ENCODE results near the gene NACAD.
A peak's percentile ranks its signal among the peaks of the same experiment; 100 is the strongest.

The NACAD gene

GRCh38 chr7:45087301-45088145 lies 1.2 kb downstream of the NACAD start:
- no peak for DNase-seq

DNA sequence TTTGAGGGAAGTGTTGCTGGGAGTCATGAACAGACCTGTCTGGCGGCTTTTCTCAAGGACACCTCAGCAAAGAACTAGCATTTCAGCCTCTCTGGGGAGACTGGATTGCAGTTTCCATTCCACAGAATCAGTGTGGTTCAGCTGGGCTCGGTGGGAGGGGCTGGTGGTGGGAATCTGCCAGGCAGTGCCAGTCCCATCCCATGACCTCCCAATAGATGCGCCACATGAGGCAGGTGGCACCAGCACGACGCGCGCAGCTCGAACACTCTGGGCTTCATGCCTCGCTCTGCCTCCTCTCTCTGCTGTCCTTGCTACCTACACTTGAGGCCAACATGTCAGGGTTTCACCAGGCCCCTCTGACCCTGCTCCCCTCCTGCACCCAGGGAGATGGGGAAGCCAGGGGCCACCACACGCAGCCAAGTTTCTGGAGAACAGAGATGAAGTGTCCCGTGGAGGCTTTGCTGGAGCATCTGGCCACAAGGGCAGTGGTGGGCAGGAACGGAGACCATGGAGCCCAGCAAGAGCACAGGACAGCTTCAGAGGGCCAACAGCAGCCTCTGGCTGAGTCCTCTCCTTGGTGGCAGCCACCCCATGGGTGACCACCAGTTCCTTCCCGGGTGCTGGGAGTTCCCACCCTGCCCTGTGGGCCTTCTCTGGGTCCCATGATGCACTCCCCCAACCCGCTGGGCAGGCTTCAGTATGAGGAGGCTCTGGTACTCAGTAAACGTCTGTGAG lies 2.3 kb downstream of the NACAD start:
- DNase-seq, result no peak

- no peak for DNase-seq
Measured at GRCh38 chr7:45085619-45086200, 3.1 kb downstream of the NACAD start.

GRCh38 chr7:45084901-45085618 lies 3.7 kb downstream of the NACAD start:
- DNase-seq, result no peak

- DNase-seq, result no peak
Measured at GRCh38 chr7:45084336-45084735, 4.4 kb downstream of the NACAD start.

- no peak for DNase-seq
Measured at GRCh38 chr7:45082831-45083331, 5.9 kb downstream of the NACAD start.

DNA sequence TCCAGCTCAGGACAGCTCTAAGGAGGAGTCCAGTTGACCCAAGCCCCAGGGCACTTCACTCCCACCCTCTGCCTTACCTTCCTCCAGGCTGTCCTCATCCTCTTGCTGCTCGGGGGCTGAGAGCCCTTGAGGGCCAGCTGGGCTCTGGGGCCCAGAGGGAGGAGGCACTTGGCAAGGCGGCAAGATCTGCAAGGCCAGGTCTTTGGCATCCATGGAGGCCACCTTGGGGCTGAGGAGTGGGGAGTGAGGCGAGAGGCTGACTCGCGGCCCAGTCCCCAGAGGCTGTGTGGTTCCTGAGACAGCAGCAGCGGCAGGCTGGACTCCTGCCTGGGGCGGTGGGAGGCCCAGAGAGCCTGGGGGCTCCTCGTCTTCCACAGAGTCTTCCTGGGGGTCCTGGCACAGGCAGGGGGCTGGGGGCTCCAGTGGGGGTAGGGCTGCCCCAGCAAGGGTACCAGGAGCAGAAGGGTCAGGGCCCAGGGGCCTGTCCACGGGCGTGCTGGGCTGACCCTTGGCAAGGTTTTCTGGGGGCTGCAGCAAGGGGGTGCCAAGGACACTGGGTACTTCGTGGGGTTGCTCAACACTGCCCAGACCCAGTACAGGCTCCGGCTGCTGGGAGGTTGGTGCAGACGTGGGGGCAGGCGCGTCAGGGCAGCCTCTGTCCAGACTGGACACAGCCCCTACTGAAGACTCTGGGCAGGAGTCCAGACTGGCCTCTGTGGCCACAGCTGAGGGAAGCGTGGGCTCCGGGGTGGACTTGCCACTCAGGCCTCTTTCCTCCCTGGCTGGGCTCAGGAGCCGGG lies 6.5 kb downstream of the NACAD start:
- no peak for DNase-seq

DNA sequence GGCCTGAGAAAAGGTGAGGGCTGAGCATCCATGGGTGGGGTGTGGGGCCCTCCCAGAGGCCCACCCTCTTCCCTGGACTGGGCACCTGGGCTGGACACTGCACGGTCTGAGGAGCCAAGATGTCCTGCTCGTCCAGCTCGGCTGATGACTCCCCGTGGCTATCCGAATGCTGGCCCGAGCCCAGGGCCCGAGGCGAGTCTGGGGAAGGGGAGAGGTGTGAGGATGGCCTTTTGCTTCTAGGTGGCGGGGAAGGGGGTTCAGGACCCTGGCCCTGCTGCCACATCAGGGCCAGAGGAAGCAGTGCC lies 7.1 kb downstream of the NACAD start:
- DNase-seq, result no peak

GRCh38 chr7:45080958-45081669 lies 7.7 kb downstream of the NACAD start:
- no peak for DNase-seq

GRCh38 chr7:45080265-45080957 lies 8.4 kb downstream of the NACAD start:
- DNase-seq, result no peak

GRCh38 chr7:45078125-45078681 lies 10.6 kb downstream of the NACAD start:
- peak; percentile 19 for DNase-seq

- DNase-seq, result no peak
Measured at GRCh38 chr7:45077579-45077978, 11.2 kb downstream of the NACAD start.

- no peak for DNase-seq
Measured at GRCh38 chr7:45076946-45077345, 11.8 kb downstream of the NACAD start.

DNA sequence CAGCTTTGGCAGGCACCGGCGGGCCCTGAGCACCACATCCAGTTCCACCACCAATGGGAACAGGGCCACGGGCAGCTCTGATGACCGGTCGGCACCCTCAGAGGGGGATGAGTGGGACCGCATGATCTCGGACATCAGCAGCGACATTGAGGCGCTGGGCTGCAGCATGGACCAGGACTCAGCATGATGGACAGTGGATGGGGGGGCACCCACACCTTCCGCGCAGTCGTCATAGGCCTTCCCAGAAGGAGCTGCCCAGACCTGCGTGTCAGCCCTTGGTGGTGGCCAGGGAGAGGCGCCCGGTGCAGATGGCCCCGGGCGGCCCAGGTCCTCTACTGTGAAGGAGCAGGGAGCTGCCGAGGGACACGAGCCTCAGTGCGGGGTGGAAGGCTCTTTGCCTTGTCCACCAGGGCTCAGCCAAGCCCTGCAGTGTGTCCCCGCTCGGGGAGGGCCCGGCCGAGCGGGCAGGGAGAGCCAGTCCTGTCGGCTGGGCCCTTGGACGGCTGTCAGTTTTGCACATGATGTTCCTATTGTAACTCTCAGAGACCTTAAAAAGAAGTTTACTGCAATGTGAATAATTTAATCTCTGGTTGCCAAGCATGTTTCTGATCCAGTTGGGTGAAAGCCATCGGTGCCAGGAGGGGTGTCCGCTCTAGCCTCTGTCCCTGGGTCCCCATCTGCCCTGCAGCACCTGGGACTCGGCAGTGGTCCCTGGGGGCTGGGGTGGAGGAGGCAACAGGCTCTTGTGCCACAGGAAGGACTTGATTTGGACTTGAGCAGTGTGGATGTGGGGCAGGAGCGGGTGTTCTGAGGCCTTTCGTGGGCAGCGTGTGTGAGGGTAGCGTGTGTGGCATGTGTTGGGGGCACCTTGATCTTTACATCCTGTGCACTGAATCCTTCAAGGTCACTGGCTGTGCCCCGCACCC lies 12.6 kb downstream of the NACAD start:
- DNase-seq, result no peak

DNA sequence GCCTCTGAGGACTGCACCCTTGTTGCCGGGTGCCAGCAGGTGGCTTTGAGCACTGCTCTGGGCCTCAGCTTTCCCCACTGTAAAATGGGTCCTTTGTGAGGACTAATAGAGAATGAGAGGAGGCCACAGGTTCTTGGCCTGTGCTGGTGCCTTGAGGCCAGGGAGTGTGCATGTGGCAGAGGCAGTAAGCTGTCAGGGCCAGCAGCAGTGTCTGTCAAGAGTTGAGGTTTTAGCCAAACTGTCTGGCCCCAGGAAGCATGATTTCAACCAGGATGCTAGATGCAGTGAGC lies 13.5 kb downstream of the NACAD start:
- DNase-seq, result no peak

DNA sequence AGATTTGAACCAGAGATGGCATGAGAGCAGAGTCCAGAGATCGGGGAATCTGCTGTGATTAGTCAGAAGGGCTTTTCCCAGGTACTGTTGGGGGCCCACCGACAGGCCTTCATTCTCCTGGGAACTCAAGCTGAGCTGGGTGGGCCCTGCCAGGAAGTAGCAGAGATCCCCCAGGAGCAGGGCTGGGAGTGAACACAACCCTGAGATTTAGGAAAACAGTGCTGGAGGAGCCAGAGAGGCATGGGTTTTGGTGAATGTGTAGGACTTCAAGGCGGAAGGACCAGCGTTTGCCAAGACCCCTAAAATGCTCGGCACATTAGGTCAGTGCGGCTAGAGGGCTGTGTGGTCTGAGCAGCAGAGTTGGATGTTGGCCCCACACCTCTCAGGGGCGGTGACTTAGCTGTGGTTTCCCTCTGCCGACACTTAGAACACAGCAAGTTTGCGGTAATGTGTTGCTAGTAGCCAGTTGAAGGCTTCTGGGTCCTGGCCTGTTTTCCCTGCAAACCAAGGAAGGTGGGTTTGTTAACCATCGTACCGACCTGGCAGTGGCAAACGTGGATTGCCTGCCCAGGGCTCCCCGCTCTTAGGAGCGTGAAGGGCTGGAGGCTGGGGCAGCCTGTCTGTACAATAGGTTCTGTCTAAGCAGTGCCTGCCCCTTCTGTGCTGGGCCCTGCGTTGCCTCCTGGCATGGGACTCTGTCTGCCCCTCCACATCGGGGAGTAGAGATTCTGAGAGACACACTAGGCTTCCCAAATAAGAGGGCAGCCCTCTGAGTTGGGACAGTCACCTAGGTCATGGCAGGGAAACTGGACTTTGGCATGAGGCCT lies 14.0 kb downstream of the NACAD start:
- DNase-seq, result no peak

GRCh38 chr7:45073786-45074527 lies 14.8 kb downstream of the NACAD start:
- no peak for DNase-seq
